HEK293 (cell line): ENCODE results near the gene RFESD.
A peak's percentile ranks its signal among the peaks of the same experiment; 100 is the strongest.

Source experiments
- GLIS1 ChIP-seq: fragments of 450-650 bp; formaldehyde crosslinking; IDR thresholded peaks from 2 replicates; pipeline ENCODE4 v1.5.1; 2016; ENCODE audit warnings: missing biosample characterization, missing genetic modification characterization
- KLF1 ChIP-seq: fragments of 450-650 bp; formaldehyde crosslinking; IDR thresholded peaks from 2 replicates; pipeline ENCODE4 v1.5.1; 2016; ENCODE audit warnings: missing biosample characterization, missing genetic modification characterization
- KLF7 ChIP-seq: fragments of 450-650 bp; formaldehyde crosslinking; IDR thresholded peaks from 2 replicates; pipeline ENCODE4 v1.5.1; 2016; ENCODE audit warnings: missing biosample characterization, missing genetic modification characterization, borderline replicate concordance
- KLF9 ChIP-seq: fragments of 450-650 bp; formaldehyde crosslinking; IDR thresholded peaks from 2 replicates; pipeline ENCODE4 v1.5.1; 2016; ENCODE audit warnings: missing biosample characterization, missing genetic modification characterization, low read depth
- SP3 ChIP-seq: fragments of 450-650 bp; formaldehyde crosslinking; IDR thresholded peaks from 2 replicates; pipeline ENCODE4 v1.5.1; 2016; ENCODE audit warnings: missing biosample characterization, missing genetic modification characterization
- SP7 ChIP-seq: fragments of 450-650 bp; formaldehyde crosslinking; IDR thresholded peaks from 2 replicates; pipeline ENCODE4 v1.5.1; 2016; ENCODE audit warnings: missing biosample characterization, missing genetic modification characterization
- ZNF133 ChIP-seq: fragments of 450-650 bp; formaldehyde crosslinking; IDR thresholded peaks from 2 replicates; pipeline ENCODE4 v1.5.1; 2016; ENCODE audit warnings: missing biosample characterization, missing genetic modification characterization
- ZNF221 ChIP-seq: fragments of 450-650 bp; formaldehyde crosslinking; IDR thresholded peaks from 2 replicates; pipeline ENCODE4 v1.5.1; 2017; ENCODE audit warnings: missing biosample characterization, missing genetic modification characterization, borderline replicate concordance
- ZNF266 ChIP-seq: fragments of 450-650 bp; formaldehyde crosslinking; IDR thresholded peaks from 2 replicates; pipeline ENCODE4 v1.5.1; 2016; ENCODE audit warnings: missing biosample characterization, missing genetic modification characterization, low read depth
- ZNF335 ChIP-seq: fragments of 450-650 bp; formaldehyde crosslinking; conservative IDR thresholded peaks from 2 replicates; pipeline ENCODE4 v1.5.1; 2016; ENCODE audit warnings: missing biosample characterization, missing genetic modification characterization
- ZNF341 ChIP-seq: fragments of 450-650 bp; formaldehyde crosslinking; IDR thresholded peaks from 2 replicates; pipeline ENCODE4; 2016; ENCODE audit warnings: low read depth, missing biosample characterization, missing genetic modification characterization
- ZNF391 ChIP-seq: fragments of 450-650 bp; formaldehyde crosslinking; IDR thresholded peaks from 2 replicates; pipeline ENCODE4 v1.5.1; 2016; ENCODE audit warnings: low read depth, missing biosample characterization, missing genetic modification characterization, borderline replicate concordance
- ZNF394 ChIP-seq: fragments of 450-650 bp; formaldehyde crosslinking; IDR thresholded peaks from 2 replicates; pipeline ENCODE4 v1.5.1; 2016; ENCODE audit warnings: missing biosample characterization, missing genetic modification characterization, mild to moderate bottlenecking, moderate library complexity, borderline replicate concordance
- ZNF501 ChIP-seq: fragments of 450-650 bp; formaldehyde crosslinking; IDR thresholded peaks from 2 replicates; pipeline ENCODE4 v1.5.1; 2016; ENCODE audit warnings: missing biosample characterization, missing genetic modification characterization
- ZNF600 ChIP-seq: fragments of 450-650 bp; formaldehyde crosslinking; IDR thresholded peaks from 2 replicates; pipeline ENCODE4 v1.5.1; 2016; ENCODE audit warnings: missing biosample characterization, missing genetic modification characterization
- ZNF658 ChIP-seq: fragments of 450-650 bp; formaldehyde crosslinking; IDR thresholded peaks from 2 replicates; pipeline ENCODE4; 2016; ENCODE audit warnings: missing biosample characterization, missing genetic modification characterization
- ZNF837 ChIP-seq: fragments of 450-650 bp; formaldehyde crosslinking; IDR thresholded peaks from 2 replicates; pipeline ENCODE4 v1.5.1; 2016; ENCODE audit warnings: missing biosample characterization, missing genetic modification characterization
- TF ChIP-seq, protein P1 (sequence below): fragments of 450-650 bp; formaldehyde crosslinking; IDR thresholded peaks from 2 replicates; pipeline ENCODE4 v1.5.1; 2016; ENCODE audit warnings: missing biosample characterization, missing genetic modification characterization, low read depth
- TF ChIP-seq, protein P2 (sequence below): fragments of 450-650 bp; formaldehyde crosslinking; IDR thresholded peaks from 2 replicates; pipeline ENCODE4 v1.5.1; 2016; ENCODE audit warnings: missing biosample characterization, missing genetic modification characterization
- TF ChIP-seq, protein P3 (sequence below): fragments of 450-650 bp; formaldehyde crosslinking; conservative IDR thresholded peaks from 2 replicates; pipeline ENCODE4 v1.5.1; 2016; ENCODE audit warnings: low read depth, missing biosample characterization, missing genetic modification characterization
- TF ChIP-seq, protein P4 (sequence below): fragments of 450-650 bp; formaldehyde crosslinking; IDR thresholded peaks from 2 replicates; pipeline ENCODE4 v1.5.1; 2017; ENCODE audit warnings: missing biosample characterization, missing genetic modification characterization
- TF ChIP-seq, protein P5 (sequence below): fragments of 450-650 bp; formaldehyde crosslinking; IDR thresholded peaks from 2 replicates; pipeline ENCODE4 v1.5.1; 2016; ENCODE audit warnings: missing biosample characterization, missing genetic modification characterization
- TF ChIP-seq, protein P6 (sequence below): fragments of 450-650 bp; formaldehyde crosslinking; IDR thresholded peaks from 2 replicates; pipeline ENCODE4 v1.5.1; 2016; ENCODE audit warnings: missing biosample characterization, missing genetic modification characterization
- TF ChIP-seq, protein P7 (sequence below): fragments of 450-650 bp; formaldehyde crosslinking; IDR thresholded peaks from 2 replicates; pipeline ENCODE4 v1.5.1; 2016; ENCODE audit warnings: missing biosample characterization, missing genetic modification characterization

Gene RFESD

DNA sequence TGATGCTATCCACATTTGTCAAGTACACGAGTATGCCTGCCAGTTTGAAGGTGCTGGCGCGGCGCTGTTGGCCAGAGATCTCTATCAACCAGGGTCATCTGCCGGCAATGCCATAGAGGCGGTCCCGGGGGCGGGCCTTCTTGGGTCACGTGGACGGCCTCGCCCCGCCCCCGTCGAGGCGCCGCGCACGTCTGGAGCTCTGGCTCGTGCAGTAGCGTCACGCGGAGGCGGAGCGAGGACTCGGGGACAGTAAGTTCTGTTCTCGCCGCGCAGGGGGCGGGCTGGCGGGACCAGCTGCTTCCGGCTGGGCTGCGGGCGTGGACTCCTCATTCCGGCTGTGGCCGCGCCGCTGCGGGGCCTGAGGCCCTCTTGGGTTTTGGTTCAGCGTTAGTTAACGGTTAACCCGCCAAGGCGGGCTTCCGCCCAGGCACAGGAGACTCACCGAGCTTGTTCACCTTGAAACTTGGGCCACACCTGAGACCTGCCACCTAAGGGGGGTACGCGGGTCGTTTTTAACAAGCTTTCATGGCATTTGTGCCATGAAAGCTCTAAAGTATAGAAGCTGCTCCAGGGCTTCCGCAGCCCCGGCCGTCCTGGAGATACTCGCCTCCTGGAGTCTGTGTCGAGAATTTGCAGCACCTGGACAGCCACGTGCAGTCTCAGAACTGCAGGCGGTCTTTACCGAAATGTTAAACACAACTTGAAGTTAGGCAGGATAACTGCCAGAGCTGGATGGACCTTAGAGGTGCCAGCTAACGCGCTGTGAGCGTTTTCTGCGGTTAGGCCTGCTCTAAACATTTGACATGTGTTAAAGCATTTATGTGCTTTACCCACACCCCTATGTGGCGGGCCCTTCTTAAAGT lies at the start of gene RFESD (continued):
- TF ChIP-seq, protein P1, sequence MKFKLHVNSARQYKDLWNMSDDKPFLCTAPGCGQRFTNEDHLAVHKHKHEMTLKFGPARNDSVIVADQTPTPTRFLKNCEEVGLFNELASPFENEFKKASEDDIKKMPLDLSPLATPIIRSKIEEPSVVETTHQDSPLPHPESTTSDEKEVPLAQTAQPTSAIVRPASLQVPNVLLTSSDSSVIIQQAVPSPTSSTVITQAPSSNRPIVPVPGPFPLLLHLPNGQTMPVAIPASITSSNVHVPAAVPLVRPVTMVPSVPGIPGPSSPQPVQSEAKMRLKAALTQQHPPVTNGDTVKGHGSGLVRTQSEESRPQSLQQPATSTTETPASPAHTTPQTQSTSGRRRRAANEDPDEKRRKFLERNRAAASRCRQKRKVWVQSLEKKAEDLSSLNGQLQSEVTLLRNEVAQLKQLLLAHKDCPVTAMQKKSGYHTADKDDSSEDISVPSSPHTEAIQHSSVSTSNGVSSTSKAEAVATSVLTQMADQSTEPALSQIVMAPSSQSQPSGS (tag by site-specific recombination) = no peak
- TF ChIP-seq KLF9 (tag by site-specific recombination) (peak; percentile 88), ZNF341 (peak; percentile 70), ZNF394 (tag by site-specific recombination) (peak; percentile 52; the same call in 1 of the 2 replicates), SP3 (peak; percentile 91), ZNF658 (no peak), ZNF133 (tag by site-specific recombination) (no peak), ZNF837 (no peak), SP7 (tag by site-specific recombination) (peak; percentile 76), GLIS1 (tag by site-specific recombination) (peak; percentile 76), ZNF266 (tag by site-specific recombination) (no peak), KLF7 (tag by site-specific recombination) (peak; percentile 44; the same call in 1 of the 2 replicates), ZNF335 (tag by site-specific recombination) (peak; percentile 69), ZNF501 (tag by site-specific recombination) (peak; percentile 70), ZNF391 (tag by site-specific recombination) (peak; percentile 72; the same call in 1 of the 2 replicates), KLF1 (tag by site-specific recombination) (peak; percentile 69), ZNF221 (tag by site-specific recombination) (no peak), ZNF600 (tag by site-specific recombination) (peak; percentile 35)
- TF ChIP-seq, protein P2, sequence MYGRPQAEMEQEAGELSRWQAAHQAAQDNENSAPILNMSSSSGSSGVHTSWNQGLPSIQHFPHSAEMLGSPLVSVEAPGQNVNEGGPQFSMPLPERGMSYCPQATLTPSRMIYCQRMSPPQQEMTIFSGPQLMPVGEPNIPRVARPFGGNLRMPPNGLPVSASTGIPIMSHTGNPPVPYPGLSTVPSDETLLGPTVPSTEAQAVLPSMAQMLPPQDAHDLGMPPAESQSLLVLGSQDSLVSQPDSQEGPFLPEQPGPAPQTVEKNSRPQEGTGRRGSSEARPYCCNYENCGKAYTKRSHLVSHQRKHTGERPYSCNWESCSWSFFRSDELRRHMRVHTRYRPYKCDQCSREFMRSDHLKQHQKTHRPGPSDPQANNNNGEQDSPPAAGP (tag by site-specific recombination) = 0 out of 2 replicates have a peak, but pooled peaks have one; percentile 22
- TF ChIP-seq, protein P3, sequence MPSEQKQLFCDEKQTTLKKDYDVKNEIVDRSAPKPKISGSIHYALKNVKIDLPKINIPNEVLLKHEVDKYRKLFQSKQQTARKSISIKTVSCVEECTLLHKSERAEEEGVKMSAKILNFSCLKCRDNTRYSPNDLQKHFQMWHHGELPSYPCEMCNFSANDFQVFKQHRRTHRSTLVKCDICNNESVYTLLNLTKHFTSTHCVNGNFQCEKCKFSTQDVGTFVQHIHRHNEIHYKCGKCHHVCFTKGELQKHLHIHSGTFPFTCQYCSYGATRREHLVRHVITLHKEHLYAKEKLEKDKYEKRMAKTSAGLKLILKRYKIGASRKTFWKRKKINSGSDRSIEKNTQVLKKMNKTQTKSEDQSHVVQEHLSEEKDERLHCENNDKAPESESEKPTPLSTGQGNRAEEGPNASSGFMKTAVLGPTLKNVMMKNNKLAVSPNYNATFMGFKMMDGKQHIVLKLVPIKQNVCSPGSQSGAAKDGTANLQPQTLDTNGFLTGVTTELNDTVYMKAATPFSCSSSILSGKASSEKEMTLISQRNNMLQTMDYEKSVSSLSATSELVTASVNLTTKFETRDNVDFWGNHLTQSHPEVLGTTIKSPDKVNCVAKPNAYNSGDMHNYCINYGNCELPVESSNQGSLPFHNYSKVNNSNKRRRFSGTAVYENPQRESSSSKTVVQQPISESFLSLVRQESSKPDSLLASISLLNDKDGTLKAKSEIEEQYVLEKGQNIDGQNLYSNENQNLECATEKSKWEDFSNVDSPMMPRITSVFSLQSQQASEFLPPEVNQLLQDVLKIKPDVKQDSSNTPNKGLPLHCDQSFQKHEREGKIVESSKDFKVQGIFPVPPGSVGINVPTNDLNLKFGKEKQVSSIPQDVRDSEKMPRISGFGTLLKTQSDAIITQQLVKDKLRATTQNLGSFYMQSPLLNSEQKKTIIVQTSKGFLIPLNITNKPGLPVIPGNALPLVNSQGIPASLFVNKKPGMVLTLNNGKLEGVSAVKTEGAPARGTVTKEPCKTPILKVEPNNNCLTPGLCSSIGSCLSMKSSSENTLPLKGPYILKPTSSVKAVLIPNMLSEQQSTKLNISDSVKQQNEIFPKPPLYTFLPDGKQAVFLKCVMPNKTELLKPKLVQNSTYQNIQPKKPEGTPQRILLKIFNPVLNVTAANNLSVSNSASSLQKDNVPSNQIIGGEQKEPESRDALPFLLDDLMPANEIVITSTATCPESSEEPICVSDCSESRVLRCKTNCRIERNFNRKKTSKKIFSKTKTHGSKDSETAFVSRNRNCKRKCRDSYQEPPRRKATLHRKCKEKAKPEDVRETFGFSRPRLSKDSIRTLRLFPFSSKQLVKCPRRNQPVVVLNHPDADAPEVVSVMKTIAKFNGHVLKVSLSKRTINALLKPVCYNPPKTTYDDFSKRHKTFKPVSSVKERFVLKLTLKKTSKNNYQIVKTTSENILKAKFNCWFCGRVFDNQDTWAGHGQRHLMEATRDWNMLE (tag by site-specific recombination) = peak; percentile 24; the same call in 1 of the 2 replicates
- TF ChIP-seq, protein P4, sequence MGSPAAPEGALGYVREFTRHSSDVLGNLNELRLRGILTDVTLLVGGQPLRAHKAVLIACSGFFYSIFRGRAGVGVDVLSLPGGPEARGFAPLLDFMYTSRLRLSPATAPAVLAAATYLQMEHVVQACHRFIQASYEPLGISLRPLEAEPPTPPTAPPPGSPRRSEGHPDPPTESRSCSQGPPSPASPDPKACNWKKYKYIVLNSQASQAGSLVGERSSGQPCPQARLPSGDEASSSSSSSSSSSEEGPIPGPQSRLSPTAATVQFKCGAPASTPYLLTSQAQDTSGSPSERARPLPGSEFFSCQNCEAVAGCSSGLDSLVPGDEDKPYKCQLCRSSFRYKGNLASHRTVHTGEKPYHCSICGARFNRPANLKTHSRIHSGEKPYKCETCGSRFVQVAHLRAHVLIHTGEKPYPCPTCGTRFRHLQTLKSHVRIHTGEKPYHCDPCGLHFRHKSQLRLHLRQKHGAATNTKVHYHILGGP (tag by site-specific recombination) = no peak
- TF ChIP-seq, protein P5, sequence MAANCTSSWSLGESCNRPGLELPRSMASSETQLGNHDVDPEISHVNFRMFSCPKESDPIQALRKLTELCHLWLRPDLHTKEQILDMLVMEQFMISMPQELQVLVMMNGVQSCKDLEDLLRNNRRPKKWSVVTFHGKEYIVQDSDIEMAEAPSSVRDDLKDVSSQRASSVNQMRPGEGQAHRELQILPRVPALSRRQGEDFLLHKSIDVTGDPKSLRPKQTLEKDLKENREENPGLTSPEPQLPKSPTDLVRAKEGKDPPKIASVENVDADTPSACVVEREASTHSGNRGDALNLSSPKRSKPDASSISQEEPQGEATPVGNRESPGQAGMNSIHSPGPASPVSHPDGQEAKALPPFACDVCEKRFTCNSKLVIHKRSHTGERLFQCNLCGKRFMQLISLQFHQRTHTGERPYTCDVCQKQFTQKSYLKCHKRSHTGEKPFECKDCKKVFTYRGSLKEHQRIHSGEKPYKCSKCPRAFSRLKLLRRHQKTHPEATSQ (tag by site-specific recombination) = peak; percentile 47; the same call in 1 of the 2 replicates
- TF ChIP-seq, protein P6, sequence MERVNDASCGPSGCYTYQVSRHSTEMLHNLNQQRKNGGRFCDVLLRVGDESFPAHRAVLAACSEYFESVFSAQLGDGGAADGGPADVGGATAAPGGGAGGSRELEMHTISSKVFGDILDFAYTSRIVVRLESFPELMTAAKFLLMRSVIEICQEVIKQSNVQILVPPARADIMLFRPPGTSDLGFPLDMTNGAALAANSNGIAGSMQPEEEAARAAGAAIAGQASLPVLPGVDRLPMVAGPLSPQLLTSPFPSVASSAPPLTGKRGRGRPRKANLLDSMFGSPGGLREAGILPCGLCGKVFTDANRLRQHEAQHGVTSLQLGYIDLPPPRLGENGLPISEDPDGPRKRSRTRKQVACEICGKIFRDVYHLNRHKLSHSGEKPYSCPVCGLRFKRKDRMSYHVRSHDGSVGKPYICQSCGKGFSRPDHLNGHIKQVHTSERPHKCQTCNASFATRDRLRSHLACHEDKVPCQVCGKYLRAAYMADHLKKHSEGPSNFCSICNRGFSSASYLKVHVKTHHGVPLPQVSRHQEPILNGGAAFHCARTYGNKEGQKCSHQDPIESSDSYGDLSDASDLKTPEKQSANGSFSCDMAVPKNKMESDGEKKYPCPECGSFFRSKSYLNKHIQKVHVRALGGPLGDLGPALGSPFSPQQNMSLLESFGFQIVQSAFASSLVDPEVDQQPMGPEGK (tag by site-specific recombination) = peak; percentile 87
- TF ChIP-seq, protein P7, sequence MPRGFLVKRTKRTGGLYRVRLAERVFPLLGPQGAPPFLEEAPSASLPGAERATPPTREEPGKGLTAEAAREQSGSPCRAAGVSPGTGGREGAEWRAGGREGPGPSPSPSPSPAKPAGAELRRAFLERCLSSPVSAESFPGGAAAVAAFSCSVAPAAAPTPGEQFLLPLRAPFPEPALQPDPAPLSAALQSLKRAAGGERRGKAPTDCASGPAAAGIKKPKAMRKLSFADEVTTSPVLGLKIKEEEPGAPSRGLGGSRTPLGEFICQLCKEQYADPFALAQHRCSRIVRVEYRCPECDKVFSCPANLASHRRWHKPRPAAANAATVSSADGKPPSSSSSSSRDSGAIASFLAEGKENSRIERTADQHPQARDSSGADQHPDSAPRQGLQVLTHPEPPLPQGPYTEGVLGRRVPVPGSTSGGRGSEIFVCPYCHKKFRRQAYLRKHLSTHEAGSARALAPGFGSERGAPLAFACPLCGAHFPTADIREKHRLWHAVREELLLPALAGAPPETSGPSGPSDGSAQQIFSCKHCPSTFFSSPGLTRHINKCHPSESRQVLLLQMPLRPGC (tag by site-specific recombination) = 0 out of 2 replicates have a peak, but pooled peaks have one; percentile 33
